ENCODE measurements around the gene NSMCE1. TPM values are rescaled to one million over a fixed set of nuclear protein-coding genes. Genes with fewer than 3 reads are reported as not detected.

Gene NSMCE1
- total and polyA plus RNA-seq, 7 donors: 18.9 to 51.8 (median 28.4) TPM

DNA sequence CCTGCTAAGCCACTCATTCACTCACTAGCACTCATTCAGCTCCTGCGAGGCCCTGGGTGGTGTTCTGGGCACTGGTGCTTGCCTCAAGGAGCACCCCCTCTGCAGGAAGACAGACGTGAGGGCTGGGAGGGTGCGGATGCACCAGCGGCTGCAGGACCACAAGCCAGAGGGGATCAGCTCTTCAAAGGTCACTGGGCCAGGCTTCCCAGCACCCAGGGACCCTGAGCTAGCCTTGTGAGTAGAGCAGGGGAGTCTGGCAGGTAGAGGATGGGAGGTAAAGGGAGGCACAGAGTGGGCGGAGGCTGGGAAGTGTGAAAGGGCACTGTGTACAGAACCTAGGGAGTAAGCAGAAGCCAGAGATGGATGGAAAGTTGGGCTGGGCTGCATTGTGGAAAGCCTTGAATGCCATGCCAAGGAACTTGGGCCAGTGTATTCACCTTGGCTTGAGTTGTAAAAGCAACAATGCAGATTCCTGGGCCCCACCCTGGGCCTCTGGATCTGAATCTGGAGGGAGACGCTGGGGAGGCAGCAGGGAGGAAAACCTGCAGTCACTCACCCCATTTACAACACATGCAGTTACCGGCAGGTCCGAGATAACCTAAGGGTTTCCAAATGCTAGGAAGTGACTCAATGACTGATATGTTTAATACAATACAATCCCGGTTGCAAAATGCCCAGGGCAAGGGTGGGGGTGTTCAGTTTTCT, 46.9 kb upstream of the NSMCE1 start:
- H3K9me3 ChIP-seq: no peaks in the 10 kb centered on the region
- ATAC-seq (peak; percentile 29 to 63 (median 60)), DNase-seq (peak; percentile 60 to 64)
- no peaks in the 10 kb centered on the region for H3K36me3 ChIP-seq (ENCODE audit: insufficient read depth in 1 of 2, low read depth in 1 of 2)
- H3K4me1 ChIP-seq: no peaks in the 10 kb centered on the region
- TF ChIP-seq, protein P1, sequence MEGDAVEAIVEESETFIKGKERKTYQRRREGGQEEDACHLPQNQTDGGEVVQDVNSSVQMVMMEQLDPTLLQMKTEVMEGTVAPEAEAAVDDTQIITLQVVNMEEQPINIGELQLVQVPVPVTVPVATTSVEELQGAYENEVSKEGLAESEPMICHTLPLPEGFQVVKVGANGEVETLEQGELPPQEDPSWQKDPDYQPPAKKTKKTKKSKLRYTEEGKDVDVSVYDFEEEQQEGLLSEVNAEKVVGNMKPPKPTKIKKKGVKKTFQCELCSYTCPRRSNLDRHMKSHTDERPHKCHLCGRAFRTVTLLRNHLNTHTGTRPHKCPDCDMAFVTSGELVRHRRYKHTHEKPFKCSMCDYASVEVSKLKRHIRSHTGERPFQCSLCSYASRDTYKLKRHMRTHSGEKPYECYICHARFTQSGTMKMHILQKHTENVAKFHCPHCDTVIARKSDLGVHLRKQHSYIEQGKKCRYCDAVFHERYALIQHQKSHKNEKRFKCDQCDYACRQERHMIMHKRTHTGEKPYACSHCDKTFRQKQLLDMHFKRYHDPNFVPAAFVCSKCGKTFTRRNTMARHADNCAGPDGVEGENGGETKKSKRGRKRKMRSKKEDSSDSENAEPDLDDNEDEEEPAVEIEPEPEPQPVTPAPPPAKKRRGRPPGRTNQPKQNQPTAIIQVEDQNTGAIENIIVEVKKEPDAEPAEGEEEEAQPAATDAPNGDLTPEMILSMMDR (IDR thresholded peaks at IDR 0.05): no peak
- WGBS, 3 donors: 48 to 59% (median 51%) methylated on average over 9 of the region's 9 CpGs
- intact Hi-C loops (cut with DNase I): no loop called here
- peak overlapping the region; percentile 85 for H3K27ac ChIP-seq
- H3K27me3 ChIP-seq (ENCODE audit: insufficient read depth in 3 of 3, low read length in 2 of 3): peaks cover 0 to 36% (median 7%) of the 10 kb centered on the region in 3 donors
- H3K4me3 ChIP-seq: peak overlapping the region; percentile 77

DNA sequence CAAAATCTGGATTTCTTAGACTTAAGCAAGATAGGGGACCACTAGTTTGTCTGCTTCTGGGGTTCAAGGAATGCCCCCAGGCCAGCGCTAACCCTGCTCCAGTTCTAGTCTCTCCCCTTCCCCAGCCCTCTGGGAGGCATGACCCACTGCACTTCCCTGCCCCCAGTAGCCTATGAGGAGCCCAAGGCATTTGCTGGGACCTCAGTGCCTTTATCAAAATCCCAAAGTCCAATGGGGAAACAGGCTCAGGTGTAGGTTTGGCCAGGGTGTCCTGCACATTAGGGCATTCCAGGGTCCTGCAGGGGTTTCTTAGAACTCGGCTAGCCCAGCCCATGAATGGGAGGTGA, 46.4 kb upstream of the NSMCE1 start:
- peaks cover 0 to 36% (median 7%) of the 10 kb centered on the region in 3 donors for H3K27me3 ChIP-seq (ENCODE audit: insufficient read depth in 3 of 3, low read length in 2 of 3)
- H3K36me3 ChIP-seq (ENCODE audit: insufficient read depth in 1 of 2, low read depth in 1 of 2): no peaks in the 10 kb centered on the region
- ATAC-seq (no peak), DNase-seq (no peak)
- TF ChIP-seq, protein P1 (IDR thresholded peaks at IDR 0.05): no peak
- no peaks in the 10 kb centered on the region for H3K4me1 ChIP-seq
- H3K9me3 ChIP-seq: no peaks in the 10 kb centered on the region
- peak overlapping the region; percentile 77 for H3K4me3 ChIP-seq
- H3K27ac ChIP-seq: peak overlapping the region; percentile 85
- WGBS, 3 donors: 63 to 82% (median 79%) methylated on average over 2 of the region's 2 CpGs
- intact Hi-C loops (cut with DNase I): no loop called here

DNA sequence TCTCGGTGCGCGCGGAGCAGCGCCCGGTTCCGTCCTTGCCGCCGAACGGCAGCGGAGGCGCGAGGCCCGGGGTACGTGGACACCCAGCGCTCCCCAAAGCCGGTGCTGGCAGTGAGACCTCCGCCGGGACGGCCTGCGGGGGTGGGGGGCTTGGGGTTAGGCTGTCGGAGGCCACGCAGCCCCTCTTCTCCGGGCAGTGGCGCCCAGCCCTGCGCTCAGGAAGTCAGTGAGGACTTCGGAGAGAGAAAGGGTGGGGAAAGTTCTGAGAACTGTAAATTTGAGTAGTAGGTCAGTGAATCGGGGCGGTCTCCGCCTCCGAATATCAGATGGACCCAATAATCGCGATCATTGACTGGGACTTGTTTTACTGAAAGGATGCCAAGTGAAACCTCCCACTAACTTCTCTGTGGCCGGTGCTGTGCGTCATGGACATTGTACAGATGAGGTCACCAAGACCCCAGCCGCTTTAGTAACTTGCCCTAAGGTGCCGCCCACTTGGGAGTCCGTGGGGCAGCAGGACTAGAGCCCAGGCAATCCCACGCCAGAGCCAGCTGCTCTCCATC, 45.7 kb upstream of the NSMCE1 start:
- 0 to 1% (median 1%) methylated on average over 39 of the region's 39 CpGs for WGBS, 3 donors

DNA sequence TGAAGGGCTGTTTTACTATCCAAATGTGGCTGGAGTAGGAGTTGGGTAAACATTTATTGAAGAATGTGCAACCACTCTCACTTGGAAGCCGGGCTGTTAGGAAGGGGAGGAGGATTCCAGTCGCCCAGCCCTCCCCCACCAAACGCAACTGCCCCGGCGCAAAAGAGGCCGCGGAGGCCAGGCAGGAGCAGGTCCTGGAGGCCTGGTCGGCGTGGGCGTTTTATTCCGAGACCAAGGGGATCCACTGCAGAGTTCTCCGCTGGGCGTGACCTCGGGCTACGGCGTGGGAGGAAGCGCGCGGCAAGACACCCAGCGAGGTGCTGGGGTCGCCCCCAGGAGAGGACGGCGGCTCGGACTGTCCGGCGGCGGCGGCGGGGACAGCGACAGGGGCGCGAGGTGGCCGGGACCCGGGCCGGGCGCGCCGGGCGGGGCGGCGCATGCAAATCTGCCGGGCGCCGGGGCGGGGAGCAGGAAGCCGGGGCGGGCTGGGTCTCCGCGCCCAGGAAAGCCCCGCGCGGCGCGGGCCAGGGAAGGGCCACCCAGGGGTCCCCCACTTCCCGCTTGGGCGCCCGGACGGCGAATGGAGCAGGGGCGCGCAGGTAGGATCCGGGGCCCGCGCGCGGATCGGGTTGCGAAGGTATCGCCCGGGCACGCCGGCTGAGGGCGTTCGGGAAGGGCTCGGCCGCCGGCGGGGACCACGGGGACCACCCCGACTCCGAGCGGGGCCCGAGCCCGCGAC, 45.0 kb upstream of the NSMCE1 start, which contains the start of gene IL4R:
IL4R (plus strand) TSS at position 553 of the 739 bp plus-strand sequence. CDS start 26,230 bp downstream, outside the sequence.
- Histone ChIP-seq H3K27ac (peak within 1 kb of the TSS; percentile 85), H3K4me3 (peak within 1 kb of the TSS; percentile 77), H3K9me3 (no peaks in the 10 kb centered on the region), H3K36me3 (ENCODE audit: insufficient read depth in 1 of 2, low read depth in 1 of 2) (no peaks in the 10 kb centered on the region), H3K4me1 (no peaks in the 10 kb centered on the region), H3K27me3 (ENCODE audit: insufficient read depth in 3 of 3, low read length in 2 of 3) (peaks cover 0 to 33% (median 7%) of the 10 kb centered on the region in 3 donors)
- TF ChIP-seq, protein P1 (IDR thresholded peaks at IDR 0.05): no peak
- ATAC-seq: peak; percentile 35 to 57 (median 41)
- WGBS, 3 donors: 1% methylated on average over 47 to 85 of the region's 85 CpGs
- intact Hi-C loops (cut with DNase I): no loop called here
- peak; percentile 79 to 81 for DNase-seq

More for the DNA sequence above, 45.7 kb upstream of the NSMCE1 start:
- Histone ChIP-seq H3K4me3 (peak overlapping the region; percentile 77), H3K27me3 (ENCODE audit: insufficient read depth in 3 of 3, low read length in 2 of 3) (peaks cover 0 to 36% (median 7%) of the 10 kb centered on the region in 3 donors), H3K36me3 (ENCODE audit: insufficient read depth in 1 of 2, low read depth in 1 of 2) (no peaks in the 10 kb centered on the region), H3K4me1 (no peaks in the 10 kb centered on the region), H3K27ac (peak overlapping the region; percentile 85), H3K9me3 (no peaks in the 10 kb centered on the region)
- DNase-seq (peak; percentile 54 to 66), ATAC-seq (peak; percentile 37 to 51 (median 44))
- intact Hi-C loops (cut with DNase I): no loop called here
- TF ChIP-seq, protein P1 (IDR thresholded peaks at IDR 0.05): no peak

Data from psoas muscle (tissue), 8 donors.